VCaP (cell line): Measurements from ENCODE around the gene HTRA1.

Experiments used
- H3K27ac ChIP-seq: fragments of 450-650 bp; 2 replicates; pipeline ENCODE4 v1.5.1; 2017
- TF ChIP-seq, protein P1 (sequence below): fragments of 450-650 bp; conservative IDR thresholded peaks from 2 replicates; pipeline ENCODE4 v1.5.1; 2017; ENCODE audit warnings: mild to moderate bottlenecking, moderate library complexity

HTRA1 gene

DNA sequence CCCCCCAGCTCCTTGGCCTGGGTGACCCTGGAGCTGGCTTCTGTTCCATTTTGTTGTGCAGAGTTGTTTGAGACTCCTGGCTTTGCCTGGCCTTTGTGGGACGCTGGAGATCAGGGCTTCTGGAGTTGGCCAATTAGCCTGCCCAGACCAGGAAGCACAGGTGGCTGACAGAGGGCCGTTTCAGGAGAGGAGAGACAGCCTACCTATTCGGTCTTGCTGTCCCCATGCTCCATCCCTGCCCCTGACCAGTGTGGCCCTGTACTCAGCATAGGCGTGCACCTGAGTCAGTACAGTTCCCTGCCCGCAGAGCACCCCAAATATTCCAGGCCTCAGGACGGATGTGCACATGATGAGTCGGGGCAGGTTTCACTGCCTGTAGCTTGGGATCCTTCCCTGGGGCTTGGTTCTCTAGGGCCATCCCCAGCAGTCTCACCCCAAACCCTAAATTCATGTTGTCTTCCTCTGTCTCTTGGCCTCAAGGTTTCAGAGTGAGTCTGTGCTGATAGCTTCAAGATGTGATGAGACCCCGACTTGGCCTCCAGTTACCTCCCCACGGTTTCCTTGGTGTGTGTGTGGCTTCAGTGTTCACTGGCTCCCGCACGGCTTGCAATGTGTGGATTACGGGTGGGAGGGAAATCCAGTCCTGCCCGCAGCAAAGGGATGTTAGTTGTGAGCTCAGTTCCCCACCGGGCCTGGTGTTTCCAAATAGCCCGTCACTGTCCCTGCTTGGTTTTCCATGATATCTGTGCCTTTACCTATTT is 44.7 kb downstream of the HTRA1 start:
- H3K27ac ChIP-seq: no peak overlapping the region
- TF ChIP-seq, protein P1, sequence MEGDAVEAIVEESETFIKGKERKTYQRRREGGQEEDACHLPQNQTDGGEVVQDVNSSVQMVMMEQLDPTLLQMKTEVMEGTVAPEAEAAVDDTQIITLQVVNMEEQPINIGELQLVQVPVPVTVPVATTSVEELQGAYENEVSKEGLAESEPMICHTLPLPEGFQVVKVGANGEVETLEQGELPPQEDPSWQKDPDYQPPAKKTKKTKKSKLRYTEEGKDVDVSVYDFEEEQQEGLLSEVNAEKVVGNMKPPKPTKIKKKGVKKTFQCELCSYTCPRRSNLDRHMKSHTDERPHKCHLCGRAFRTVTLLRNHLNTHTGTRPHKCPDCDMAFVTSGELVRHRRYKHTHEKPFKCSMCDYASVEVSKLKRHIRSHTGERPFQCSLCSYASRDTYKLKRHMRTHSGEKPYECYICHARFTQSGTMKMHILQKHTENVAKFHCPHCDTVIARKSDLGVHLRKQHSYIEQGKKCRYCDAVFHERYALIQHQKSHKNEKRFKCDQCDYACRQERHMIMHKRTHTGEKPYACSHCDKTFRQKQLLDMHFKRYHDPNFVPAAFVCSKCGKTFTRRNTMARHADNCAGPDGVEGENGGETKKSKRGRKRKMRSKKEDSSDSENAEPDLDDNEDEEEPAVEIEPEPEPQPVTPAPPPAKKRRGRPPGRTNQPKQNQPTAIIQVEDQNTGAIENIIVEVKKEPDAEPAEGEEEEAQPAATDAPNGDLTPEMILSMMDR: no peak

DNA sequence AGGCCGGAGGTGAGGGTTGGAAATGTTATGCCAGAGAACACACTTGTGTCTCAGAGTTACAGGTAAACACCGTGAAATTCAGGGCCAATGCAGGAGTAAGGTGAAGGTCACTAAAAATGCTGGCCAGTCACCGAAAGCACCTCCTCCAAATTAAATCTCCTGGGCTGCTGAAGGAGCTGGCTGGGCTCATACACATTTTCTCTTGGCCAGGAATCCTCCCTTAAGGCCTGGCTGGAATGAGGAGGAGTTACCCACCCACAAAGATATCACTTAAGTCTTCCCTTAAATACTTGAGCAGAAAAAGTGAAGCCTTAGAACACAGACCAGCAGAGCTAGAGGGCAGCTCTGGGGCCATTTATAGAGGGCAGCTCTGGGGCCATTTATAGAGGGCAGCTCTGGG is 46.3 kb downstream of the HTRA1 start:
- TF ChIP-seq, protein P1: no peak
- H3K27ac ChIP-seq: no peak overlapping the region

DNA sequence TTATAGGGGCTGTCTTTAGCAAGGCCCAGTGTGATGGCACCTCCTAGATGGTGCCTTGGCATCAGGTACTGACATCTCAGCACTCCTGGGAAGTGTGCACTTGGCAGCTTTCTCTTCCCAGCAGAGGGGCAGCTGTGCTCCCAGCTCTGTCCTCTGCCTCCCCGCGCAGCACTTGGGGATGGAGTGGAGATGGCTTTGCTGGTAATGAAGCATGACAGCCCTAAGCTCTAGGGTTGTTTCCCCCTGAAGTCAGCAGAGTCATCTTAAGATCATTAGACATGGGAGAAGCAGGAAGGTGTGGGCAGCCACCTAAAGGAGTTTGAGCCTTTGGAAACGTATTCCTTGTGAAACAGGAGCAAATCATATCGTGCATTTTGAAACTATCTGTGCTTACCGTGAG is 46.7 kb downstream of the HTRA1 start:
- TF ChIP-seq, protein P1: no peak
- H3K27ac ChIP-seq: no peak overlapping the region

DNA sequence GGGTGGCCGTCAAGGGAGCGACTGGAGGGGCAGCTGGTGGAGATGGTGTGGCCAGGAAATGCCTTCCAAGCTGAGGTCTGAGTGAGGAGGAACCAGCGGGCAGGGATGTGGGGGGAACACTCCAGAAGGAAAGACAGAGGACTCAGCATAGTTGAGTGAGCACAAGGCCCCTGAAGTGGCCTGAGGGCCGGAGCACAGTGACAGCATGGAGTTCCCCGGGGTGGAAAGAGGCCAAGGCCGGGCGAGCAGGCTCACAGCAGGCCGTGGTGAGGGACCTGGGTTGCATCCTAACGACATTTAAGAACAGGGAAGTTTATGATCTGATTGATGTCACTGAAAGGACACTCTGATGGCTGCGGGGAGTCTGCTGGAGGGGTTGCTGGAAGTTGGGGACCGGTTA is 48.0 kb downstream of the HTRA1 start:
- TF ChIP-seq, protein P1: no peak
- H3K27ac ChIP-seq: no peak overlapping the region

DNA sequence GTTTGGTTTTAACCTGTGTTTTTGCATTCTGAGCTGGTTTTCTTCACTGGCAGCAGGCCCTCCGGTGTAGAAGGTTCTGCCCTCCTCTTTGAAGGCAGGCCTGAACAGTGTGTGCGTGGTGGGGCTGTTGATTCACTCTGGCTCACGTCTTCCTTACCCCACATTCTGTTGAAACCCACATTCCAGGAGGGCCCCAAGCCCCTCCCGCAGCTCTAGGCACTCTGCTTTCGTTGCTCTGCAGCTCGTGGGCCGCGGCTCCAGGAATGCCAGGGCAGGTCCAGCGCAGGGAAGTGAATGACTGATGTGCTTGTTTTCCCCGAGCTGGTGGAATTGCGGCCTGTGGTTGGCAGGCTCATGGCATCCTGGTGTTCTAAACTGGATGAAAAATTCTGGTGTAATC is 49.0 kb downstream of the HTRA1 start:
- TF ChIP-seq, protein P1: no peak
- H3K27ac ChIP-seq: no peak overlapping the region

DNA sequence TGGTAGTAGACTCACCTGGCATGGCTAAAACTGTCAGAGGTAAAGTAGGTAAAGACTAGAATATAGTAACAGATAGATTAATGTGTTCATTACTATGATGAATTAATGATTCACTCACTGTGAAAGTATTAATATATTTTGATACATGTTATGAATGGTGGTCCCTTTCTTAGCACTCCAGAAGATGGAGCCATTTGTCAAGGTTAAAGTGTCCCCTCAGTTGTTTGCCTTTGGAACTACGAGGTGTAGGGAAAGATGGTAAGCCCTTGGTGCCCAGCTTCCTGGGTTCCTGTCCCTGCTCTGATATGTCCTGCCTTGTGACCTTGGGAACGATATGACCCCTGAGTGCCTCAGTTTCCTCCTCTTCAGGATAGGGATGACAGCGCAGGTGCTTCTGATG is 49.4 kb downstream of the HTRA1 start:
- TF ChIP-seq, protein P1: no peak
- H3K27ac ChIP-seq: no peak overlapping the region

DNA sequence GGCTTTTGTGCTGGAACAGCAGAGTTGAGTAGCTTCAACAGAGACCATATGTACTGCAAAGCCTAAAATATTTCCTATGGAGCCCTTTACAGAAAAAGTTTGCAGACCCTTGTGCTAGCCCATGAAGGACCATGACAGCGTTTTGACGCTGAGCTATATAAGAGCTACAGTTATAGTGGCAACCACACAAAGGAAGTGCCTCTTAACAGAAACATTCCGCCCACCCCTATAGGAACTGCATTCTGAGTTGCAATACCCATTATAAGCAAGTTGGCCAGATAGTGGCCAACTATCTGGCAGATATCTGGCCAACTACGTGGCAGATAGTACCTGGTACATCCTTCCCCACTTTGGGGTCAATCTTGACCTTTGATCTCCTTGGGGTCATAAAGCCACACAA is 51.7 kb downstream of the HTRA1 start:
- TF ChIP-seq, protein P1: no peak
- H3K27ac ChIP-seq: no peak overlapping the region
